Kidney (tissue), 14 donors: Measurements from ENCODE around the gene GPC5. TPM values are rescaled to one million over a fixed set of nuclear protein-coding genes. Genes with fewer than 3 reads are reported as not detected.

Experiments
- DNase-seq, 5 donors: peaks; one replicate each; pipeline ENCODE4 v3.0.0-alpha.2; 2013 to 2020
- FAIRE-seq: peaks from 2 replicates; lab custom pipeline; 2012; peaks lifted over from hg19 to GRCh38; lab: Jason Lieb, UNC
- H3K27ac ChIP-seq, 2 donors: one replicate each; pipeline ENCODE4 v1.7.0; 2013; ENCODE audit warnings: low read depth in 2 of 2, low read length in 2 of 2, inconsistent platforms in 1 of 2
- H3K27me3 ChIP-seq: one replicate; pipeline ENCODE4 v1.7.1; 2013; ENCODE audit warnings: low read length, inconsistent platforms; ENCODE audit not compliant: control insufficient read depth, insufficient read depth
- H3K36me3 ChIP-seq, 3 donors: one replicate each; pipeline versions ENCODE4 v1.7.0 to v1.7.1; 2013; ENCODE audit warnings: low read length in 3 of 3, control low read depth in 1 of 3, inconsistent platforms in 1 of 3; ENCODE audit not compliant: insufficient read depth in 3 of 3, control insufficient read depth in 2 of 3
- H3K4me1 ChIP-seq, 3 donors: one replicate each; pipeline versions ENCODE4 v1.7.0 to v1.7.1; 2013; ENCODE audit warnings: low read length in 3 of 3, inconsistent platforms in 1 of 3, low read depth in 1 of 3; ENCODE audit not compliant: control insufficient read depth in 2 of 3, insufficient read depth in 2 of 3
- H3K4me3 ChIP-seq, 3 donors: one replicate each; pipeline versions ENCODE4 v1.7.0 to v1.8.1; 2013; ENCODE audit warnings: low read length in 3 of 3, control low read depth in 1 of 3, inconsistent platforms in 1 of 3
- H3K9ac ChIP-seq, 3 donors: one replicate each; pipeline versions ENCODE4 v1.7.0 to v1.7.1; 2013; ENCODE audit warnings: low read length in 3 of 3, control low read depth in 1 of 3, inconsistent platforms in 1 of 3
- H3K9me3 ChIP-seq, 3 donors: one replicate each; pipeline versions ENCODE4 v1.7.0 to v1.7.1; 2013; ENCODE audit warnings: low read length in 3 of 3, control low read depth in 1 of 3, inconsistent platforms in 1 of 3; ENCODE audit not compliant: control insufficient read depth in 2 of 3, insufficient read depth in 1 of 3
- intact Hi-C: fragments of 100-400 bp; cut with DNase I; formaldehyde crosslinking; loops from one replicate; pipeline ENCODE4 v1.11.1; 2022
- polyA plus RNA-seq: library from polyadenylated mRNA; stranded (reverse); fragments of 350-450 nt; fragmentation: Illumina TruSeq; extraction: RNeasy Lipid Tissue Mini Kit (QIAGEN cat#74804); gene quantifications from one replicate; pipeline ENCODE4 v1.2.3, GENCODE V29; 2014; ENCODE audit warnings: low read depth, low replicate concordance; ENCODE audit not compliant: insufficient read depth
- total RNA-seq: library from RNA; stranded (reverse); fragmentation: NEBNext Ultra II Directional; extraction: Animal tissue kit (Norgen Biotek cat#: 25700); gene quantifications from one replicate; pipeline ENCODE4 v1.2.1, GENCODE V29; 2021
- TF ChIP-seq, protein P1 (sequence below): IDR thresholded peaks from 3 replicates; pipeline ENCODE4 v1.5.1; 2012; ENCODE audit warnings: mild to moderate bottlenecking, moderate library complexity, borderline replicate concordance; ENCODE audit not compliant: insufficient read depth; ENCODE audit errors: extremely low read depth
- donor health status: control.
- donor health status: control.
- donor health status: control.
- donor health status: control.
- donor health status: control.
- donor health status: DM: yes; HTN: yes; CAD: no.
- donor health status: Normal renal cell carcinoma (clear cell type).

The GPC5 gene
- total and polyA plus RNA-seq, 2 donors from 2014 or later: 0.47 to 6.8 TPM

DNA sequence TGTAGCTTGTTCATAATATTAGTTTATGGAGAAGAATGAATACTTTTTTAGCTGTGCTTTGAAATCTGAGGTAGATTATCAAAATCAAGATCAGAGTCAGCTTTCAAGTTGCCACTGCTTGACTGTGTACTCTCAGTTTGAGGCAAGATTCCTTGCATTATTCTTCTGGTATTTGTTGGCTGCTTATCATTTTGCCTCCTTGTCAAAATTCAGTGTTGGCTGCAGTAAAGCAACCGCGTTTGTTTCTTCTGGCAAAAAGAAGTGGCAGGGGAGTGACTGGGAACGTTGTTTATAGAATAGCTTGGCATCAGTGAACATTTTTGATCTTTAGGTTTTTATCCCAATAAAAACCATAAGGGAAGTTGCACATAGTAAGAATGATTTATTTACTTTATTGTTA lies 1408.9 kb downstream of the GPC5 start:
- DNase-seq: no peak
- intact Hi-C loops: no loop called here

DNA sequence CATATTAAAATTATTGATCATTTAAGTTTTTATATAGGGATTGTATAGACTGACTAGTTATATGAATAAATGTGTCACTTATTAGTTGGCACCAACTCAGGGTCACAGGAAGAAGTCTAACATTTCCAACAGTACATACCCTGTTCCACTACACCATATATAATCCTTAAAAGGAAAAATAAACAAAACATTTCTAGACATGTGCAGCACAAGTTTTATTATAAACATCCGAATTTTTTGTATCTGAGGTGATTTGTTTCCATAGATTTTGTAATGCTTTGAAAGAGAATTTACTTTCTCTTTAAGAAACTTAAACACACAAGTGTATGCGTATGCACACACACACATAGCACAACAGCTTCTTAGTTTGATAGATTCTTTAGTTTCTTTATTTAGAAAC lies 1409.5 kb downstream of the GPC5 start:
- DNase-seq (no peak), FAIRE-seq (no peak)
- Histone ChIP-seq H3K27me3 (no peaks in the 10 kb centered on the region), H3K9me3 (peaks cover 0 to 5% (median 0%) of the 10 kb centered on the region in 3 donors), H3K27ac (no peak overlapping the region), H3K4me3 (no peak overlapping the region), H3K9ac (no peak overlapping the region), H3K36me3 (no peaks in the 10 kb centered on the region), H3K4me1 (peaks cover 0 to 4% (median 4%) of the 10 kb centered on the region in 3 donors)
- TF ChIP-seq, protein P1, sequence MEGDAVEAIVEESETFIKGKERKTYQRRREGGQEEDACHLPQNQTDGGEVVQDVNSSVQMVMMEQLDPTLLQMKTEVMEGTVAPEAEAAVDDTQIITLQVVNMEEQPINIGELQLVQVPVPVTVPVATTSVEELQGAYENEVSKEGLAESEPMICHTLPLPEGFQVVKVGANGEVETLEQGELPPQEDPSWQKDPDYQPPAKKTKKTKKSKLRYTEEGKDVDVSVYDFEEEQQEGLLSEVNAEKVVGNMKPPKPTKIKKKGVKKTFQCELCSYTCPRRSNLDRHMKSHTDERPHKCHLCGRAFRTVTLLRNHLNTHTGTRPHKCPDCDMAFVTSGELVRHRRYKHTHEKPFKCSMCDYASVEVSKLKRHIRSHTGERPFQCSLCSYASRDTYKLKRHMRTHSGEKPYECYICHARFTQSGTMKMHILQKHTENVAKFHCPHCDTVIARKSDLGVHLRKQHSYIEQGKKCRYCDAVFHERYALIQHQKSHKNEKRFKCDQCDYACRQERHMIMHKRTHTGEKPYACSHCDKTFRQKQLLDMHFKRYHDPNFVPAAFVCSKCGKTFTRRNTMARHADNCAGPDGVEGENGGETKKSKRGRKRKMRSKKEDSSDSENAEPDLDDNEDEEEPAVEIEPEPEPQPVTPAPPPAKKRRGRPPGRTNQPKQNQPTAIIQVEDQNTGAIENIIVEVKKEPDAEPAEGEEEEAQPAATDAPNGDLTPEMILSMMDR: no peak
- intact Hi-C loops: no loop called here

More for the DNA sequence above, 1408.9 kb downstream of the GPC5 start:
- no peak for FAIRE-seq
- Histone ChIP-seq H3K27ac (no peak overlapping the region), H3K4me3 (no peak overlapping the region), H3K9ac (no peak overlapping the region), H3K27me3 (no peaks in the 10 kb centered on the region), H3K36me3 (no peaks in the 10 kb centered on the region), H3K9me3 (peaks cover 0 to 5% (median 0%) of the 10 kb centered on the region in 3 donors), H3K4me1 (peaks cover 0 to 6% (median 4%) of the 10 kb centered on the region in 3 donors)
- TF ChIP-seq, protein P1: no peak

DNA sequence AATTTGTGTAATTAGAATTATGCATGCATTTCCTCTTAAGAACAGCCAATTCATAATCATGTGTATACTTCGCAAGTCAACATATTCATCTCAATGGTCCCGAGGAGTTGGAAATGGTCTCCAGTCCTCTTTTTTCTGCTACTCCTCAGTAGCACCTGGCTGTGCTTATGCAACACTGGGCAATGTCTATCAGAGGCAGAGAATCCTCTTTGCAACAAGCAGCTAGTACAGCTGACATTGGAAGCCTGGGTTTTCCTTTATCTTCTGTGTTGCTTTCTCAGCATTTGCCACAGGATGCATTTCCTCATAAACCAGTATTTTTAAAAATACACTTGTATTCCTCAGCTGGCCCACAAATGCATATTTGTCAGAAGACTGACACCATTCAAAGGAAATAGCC lies 1422.9 kb downstream of the GPC5 start:
- intact Hi-C loops: no loop called here
- FAIRE-seq: no peak
- Histone ChIP-seq H3K27ac (no peak overlapping the region), H3K9ac (no peak overlapping the region), H3K27me3 (no peaks in the 10 kb centered on the region), H3K36me3 (no peaks in the 10 kb centered on the region), H3K4me1 (no peaks in the 10 kb centered on the region), H3K4me3 (no peak overlapping the region), H3K9me3 (no peaks in the 10 kb centered on the region)
- no peak for DNase-seq
- TF ChIP-seq, protein P1: no peak

DNA sequence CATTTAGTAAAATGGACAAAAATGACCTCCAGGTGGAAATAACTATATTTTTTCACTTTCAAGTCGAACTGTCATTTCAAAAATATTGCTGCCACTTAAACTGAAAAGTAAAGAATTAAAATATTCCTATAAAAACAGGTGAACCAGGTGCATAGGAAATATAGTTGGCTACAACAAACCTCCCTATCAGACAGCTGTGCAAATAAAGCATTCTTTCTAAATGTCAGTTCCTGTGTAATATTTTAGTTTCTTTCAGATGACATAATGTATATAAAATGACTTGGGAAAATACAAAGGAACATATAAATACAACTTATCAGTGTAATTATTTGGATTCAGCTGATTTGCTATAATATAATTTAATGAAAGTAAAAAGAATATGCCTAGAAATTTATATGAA lies 1424.6 kb downstream of the GPC5 start:
- no peak for DNase-seq
- no peaks in the 10 kb centered on the region for H3K36me3 ChIP-seq
- no peak overlapping the region for H3K9ac ChIP-seq
- TF ChIP-seq, protein P1: no peak
- no peak overlapping the region for H3K4me3 ChIP-seq
- no peaks in the 10 kb centered on the region for H3K4me1 ChIP-seq
- H3K27me3 ChIP-seq: no peaks in the 10 kb centered on the region
- intact Hi-C loops: no loop called here
- no peak overlapping the region for H3K27ac ChIP-seq
- no peaks in the 10 kb centered on the region for H3K9me3 ChIP-seq
- FAIRE-seq: no peak
